Measurements from ENCODE around the gene DAAM2.

GRCh38 chr6:39920157-39920556, 128.0 kb downstream of the DAAM2 start:
- TF ChIP-seq MAX (IDR thresholded peaks at IDR 0.05) = no peak
- no peak for TF ChIP-seq TEAD4 (IDR thresholded peaks at IDR 0.05)
- TF ChIP-seq CEBPB (IDR thresholded peaks at IDR 0.05) = no peak
